Measurements from ENCODE around the gene GRIA1. TPM values are rescaled to one million over a fixed set of nuclear protein-coding genes. Genes with fewer than 3 reads are reported as not detected.

The GRIA1 gene
- total and polyA plus RNA-seq, 2 donors (not counting 1 experiment from before 2014, with no cell fraction given) = not detected

GRCh38 chr5:153558957-153559356 lies 68.5 kb downstream of the GRIA1 start:
- Histone ChIP-seq H2AFZ (ENCODE audit: insufficient read depth, low read depth, low read length, poor library complexity, severe bottlenecking) (no peak overlapping the region), H3K4me3 (ENCODE audit: control extremely low read depth in 1 of 5, extremely low read depth in 1 of 5, insufficient read depth in 1 of 5, low read depth in 2 of 5, low read length in 4 of 5) (no peak overlapping the region), H3K4me2 (replicated peaks; ENCODE audit: low read depth, low read length, poor library complexity, severe bottlenecking) (no peak overlapping the region), H4K20me1 (ENCODE audit: control insufficient read depth, insufficient read depth, low read length, poor library complexity, severe bottlenecking) (no peaks in the 10 kb centered on the region), H3K27ac (ENCODE audit: low read length in 2 of 2) (no peak overlapping the region), H3K27me3 (replicated peaks in 1 of 4; ENCODE audit: control extremely low read depth in 1 of 4, control insufficient read depth in 3 of 4, insufficient read depth in 4 of 4, low read length in 3 of 4) (no peaks in the 10 kb centered on the region), H3K4me1 (ENCODE audit: control insufficient read depth in 2 of 2, insufficient read depth in 2 of 2, low read length in 2 of 2) (no peaks in the 10 kb centered on the region), H3K79me2 (ENCODE audit: control insufficient read depth, insufficient read depth, low read length) (no peaks in the 10 kb centered on the region), H3K9ac (ENCODE audit: low read length) (no peak overlapping the region), H3K36me3 (replicated peaks in 1 of 2; ENCODE audit: control extremely low read depth in 1 of 2, control insufficient read depth in 1 of 2, extremely low read depth in 1 of 2, insufficient read depth in 2 of 2, low read length in 1 of 2) (no peaks in the 10 kb centered on the region), H3K9me3 (ENCODE audit: control extremely low read depth in 1 of 3, control insufficient read depth in 2 of 3, insufficient read depth in 1 of 3, low read length in 2 of 3) (no peaks in the 10 kb centered on the region)
- TF ChIP-seq CTCF (IDR thresholded peaks at IDR 0.05) = no peak
- TF ChIP-seq EZH2 (IDR thresholded peaks at IDR 0.05; ENCODE audit: borderline replicate concordance, insufficient read depth, low read depth, low read length, poor library complexity, severe bottlenecking) = no peak
- DNase-seq = no peak
- 69% methylated on average over 3 of the region's 3 CpGs for WGBS (ENCODE audit: insufficient coverage)
- Mint-ChIP-seq H3K27me3 (no peaks in the 10 kb centered on the region), H3K9me3 (ENCODE audit: insufficient read depth) (peaks cover 2% of the 10 kb centered on the region), H3K4me1 (no peaks in the 10 kb centered on the region), H3K27ac (no peak overlapping the region), H3K4me3 (no peak overlapping the region)
- ATAC-seq (ENCODE audit: low read depth) = no peak
- intact Hi-C loops (cut with micrococcal nuclease) = no loop called here
- POLR2A ChIA-PET = no interaction called here
- CTCF ChIA-PET = no interaction called here

- DNase-seq = no peak
- no peak overlapping the region for H3K4me2 ChIP-seq (replicated peaks; ENCODE audit: low read depth, low read length, poor library complexity, severe bottlenecking)
- no peak overlapping the region for H3K27ac ChIP-seq (ENCODE audit: low read length in 2 of 2)
- H3K4me1 Mint-ChIP-seq = no peaks in the 10 kb centered on the region
- H4K20me1 ChIP-seq (ENCODE audit: control insufficient read depth, insufficient read depth, low read length, poor library complexity, severe bottlenecking) = no peaks in the 10 kb centered on the region
- no peak overlapping the region for H3K4me3 ChIP-seq (ENCODE audit: control extremely low read depth in 1 of 5, extremely low read depth in 1 of 5, insufficient read depth in 1 of 5, low read depth in 2 of 5, low read length in 4 of 5)
- H3K27ac Mint-ChIP-seq = no peak overlapping the region
- no peak overlapping the region for H3K4me3 Mint-ChIP-seq
- H3K27me3 ChIP-seq (replicated peaks in 1 of 4; ENCODE audit: control extremely low read depth in 1 of 4, control insufficient read depth in 3 of 4, insufficient read depth in 4 of 4, low read length in 3 of 4) = no peaks in the 10 kb centered on the region
- H2AFZ ChIP-seq (ENCODE audit: insufficient read depth, low read depth, low read length, poor library complexity, severe bottlenecking) = no peak overlapping the region
- POLR2A ChIA-PET = no interaction called here
- no peaks in the 10 kb centered on the region for H3K79me2 ChIP-seq (ENCODE audit: control insufficient read depth, insufficient read depth, low read length)
- TF ChIP-seq EZH2 (IDR thresholded peaks at IDR 0.05; ENCODE audit: borderline replicate concordance, insufficient read depth, low read depth, low read length, poor library complexity, severe bottlenecking) (no peak), CTCF (IDR thresholded peaks at IDR 0.05) (no peak)
- intact Hi-C loops (cut with micrococcal nuclease) = no loop called here
- H3K9me3 ChIP-seq (ENCODE audit: control extremely low read depth in 1 of 3, control insufficient read depth in 2 of 3, insufficient read depth in 1 of 3, low read length in 2 of 3) = no peaks in the 10 kb centered on the region
- H3K9me3 Mint-ChIP-seq (ENCODE audit: insufficient read depth) = peaks cover 2% of the 10 kb centered on the region
- no peak overlapping the region for H3K9ac ChIP-seq (ENCODE audit: low read length)
- CTCF ChIA-PET = no interaction called here
- no peaks in the 10 kb centered on the region for H3K27me3 Mint-ChIP-seq
- ATAC-seq (ENCODE audit: low read depth) = no peak
- no peaks in the 10 kb centered on the region for H3K36me3 ChIP-seq (replicated peaks in 1 of 2; ENCODE audit: control extremely low read depth in 1 of 2, control insufficient read depth in 1 of 2, extremely low read depth in 1 of 2, insufficient read depth in 2 of 2, low read length in 1 of 2)
- H3K4me1 ChIP-seq (ENCODE audit: control insufficient read depth in 2 of 2, insufficient read depth in 2 of 2, low read length in 2 of 2) = no peaks in the 10 kb centered on the region
- WGBS (ENCODE audit: insufficient coverage) = no CpG with 5 or more reads among the region's 1 CpG
Measured at GRCh38 chr5:153559926-153560325, 69.5 kb downstream of the GRIA1 start.

All from B cell (primary cell).